Peyer's patch (tissue), 4 donors: ENCODE measurements around the gene DSCAML1. TPM values are rescaled to one million over a fixed set of nuclear protein-coding genes. Genes with fewer than 3 reads are reported as not detected.

Experiments
- DNase-seq, 3 donors: peaks; one replicate each; pipeline ENCODE4 v3.0.0-alpha.2; 2017 to 2019
- H3K27ac ChIP-seq, 4 donors: fragments of 200-600 bp; sonication (generic); one replicate each; pipeline ENCODE4 v1.5.1; 2016 to 2019
- H3K27me3 ChIP-seq, 2 donors: fragments of 200-600 bp; sonication (generic); one replicate each; pipeline ENCODE4 v1.5.1; 2019
- H3K36me3 ChIP-seq, 3 donors: fragments of 200-600 bp; sonication (generic); one replicate each; pipeline ENCODE4 v1.5.1; 2016 to 2019
- H3K4me1 ChIP-seq, 4 donors: fragments of 200-600 bp; sonication (generic); one replicate each; pipeline ENCODE4 v1.5.1; 2016 to 2019
- H3K4me3 ChIP-seq, 4 donors: fragments of 200-600 bp; sonication (generic); 1 replicate in 3 of 4; 2 replicates in 1 of 4; pipeline ENCODE4 v1.5.1; 2016 to 2019; ENCODE audit warnings: mild to moderate bottlenecking in 1 of 4
- H3K9me3 ChIP-seq, 4 donors: fragments of 200-600 bp; sonication (generic); one replicate each; pipeline ENCODE4 v1.5.1; 2016 to 2019; ENCODE audit warnings: mild to moderate bottlenecking in 1 of 4
- CTCF ChIP-seq, 6 experiments: fragments of 450-650 bp in 4 of 6; fragments of 200-600 bp in 2 of 6; sonication (generic) in 1 of 6; IDR thresholded peaks; one replicate each; pipeline ENCODE4 v1.5.1; 2017 to 2019; ENCODE audit warnings: antibody characterized with exemption in 6 of 6, mild to moderate bottlenecking in 3 of 6, moderate library complexity in 1 of 6
- POLR2A ChIP-seq, 2 donors: fragments of 450-650 bp; IDR thresholded peaks; one replicate each; pipeline ENCODE4 v1.5.1; 2017; ENCODE audit warnings: antibody characterized with exemption in 2 of 2, mild to moderate bottlenecking in 2 of 2, moderate library complexity in 2 of 2
- total RNA-seq, 4 donors: library from RNA; depleted of rRNA; stranded (reverse); fragments of >200 nt; gene quantifications; one replicate each; pipeline ENCODE4 v1.1.0, GENCODE V29; 2016

The DSCAML1 gene
- total RNA-seq, 4 donors from 2014 or later = 0.18 to 5.8 (median 2.9) TPM

GRCh38 chr11:117671370-117671769, 125.6 kb downstream of the DSCAML1 start:
- Histone ChIP-seq H3K27ac (no peak overlapping the region), H3K4me1 (no peaks in the 10 kb centered on the region), H3K27me3 (no peaks in the 10 kb centered on the region), H3K9me3 (no peaks in the 10 kb centered on the region), H3K4me3 (no peak overlapping the region), H3K36me3 (no peaks in the 10 kb centered on the region)
- DNase-seq = no peak
- no peak for TF ChIP-seq POLR2A (IDR thresholded peaks at IDR 0.05)
- TF ChIP-seq CTCF (IDR thresholded peaks at IDR 0.05) = no peak

- Histone ChIP-seq H3K27ac (no peak overlapping the region), H3K4me1 (no peaks in the 10 kb centered on the region), H3K36me3 (no peaks in the 10 kb centered on the region), H3K27me3 (no peaks in the 10 kb centered on the region), H3K4me3 (no peak overlapping the region), H3K9me3 (no peaks in the 10 kb centered on the region)
- TF ChIP-seq POLR2A (IDR thresholded peaks at IDR 0.05) = no peak
- no peak for TF ChIP-seq CTCF (IDR thresholded peaks at IDR 0.05)
- no peak for DNase-seq
Measured at GRCh38 chr11:117670924-117671323, 126.1 kb downstream of the DSCAML1 start.

- Histone ChIP-seq H3K27me3 (no peaks in the 10 kb centered on the region), H3K27ac (no peak overlapping the region), H3K4me1 (no peaks in the 10 kb centered on the region), H3K9me3 (no peaks in the 10 kb centered on the region), H3K4me3 (no peak overlapping the region), H3K36me3 (no peaks in the 10 kb centered on the region)
- TF ChIP-seq POLR2A (IDR thresholded peaks at IDR 0.05) (no peak), CTCF (IDR thresholded peaks at IDR 0.05) (no peak)
- DNase-seq = no peak
Measured at GRCh38 chr11:117670443-117670842, 126.6 kb downstream of the DSCAML1 start.

GRCh38 chr11:117669616-117670015, 127.4 kb downstream of the DSCAML1 start:
- no peaks in the 10 kb centered on the region for H3K9me3 ChIP-seq
- no peaks in the 10 kb centered on the region for H3K36me3 ChIP-seq
- peaks cover 0 to 6% (median 2%) of the 10 kb centered on the region in 4 donors for H3K4me1 ChIP-seq
- H3K27ac ChIP-seq = no peak overlapping the region
- TF ChIP-seq POLR2A (IDR thresholded peaks at IDR 0.05) (no peak), CTCF (IDR thresholded peaks at IDR 0.05) (no peak)
- no peak for DNase-seq
- no peaks in the 10 kb centered on the region for H3K27me3 ChIP-seq
- H3K4me3 ChIP-seq = no peak overlapping the region

GRCh38 chr11:117669062-117669461, 128.0 kb downstream of the DSCAML1 start:
- H3K4me3 ChIP-seq = no peak overlapping the region
- H3K4me1 ChIP-seq = peaks cover 0 to 12% (median 3%) of the 10 kb centered on the region in 4 donors
- no peaks in the 10 kb centered on the region for H3K27me3 ChIP-seq
- DNase-seq = no peak
- no peaks in the 10 kb centered on the region for H3K9me3 ChIP-seq
- no peaks in the 10 kb centered on the region for H3K36me3 ChIP-seq
- H3K27ac ChIP-seq = no peak overlapping the region
- TF ChIP-seq CTCF (IDR thresholded peaks at IDR 0.05) (no peak), POLR2A (IDR thresholded peaks at IDR 0.05) (no peak)

GRCh38 chr11:117668321-117668751, 128.7 kb downstream of the DSCAML1 start:
- H3K36me3 ChIP-seq = no peaks in the 10 kb centered on the region
- DNase-seq = no peak

More at GRCh38 chr11:117668321-117668751, 128.7 kb downstream of the DSCAML1 start:
- Histone ChIP-seq H3K27me3 (no peaks in the 10 kb centered on the region), H3K4me1 (peaks cover 0 to 19% (median 3%) of the 10 kb centered on the region in 4 donors), H3K9me3 (no peaks in the 10 kb centered on the region), H3K4me3 (no peak overlapping the region), H3K27ac (no peak overlapping the region)
- no peak for TF ChIP-seq POLR2A (IDR thresholded peaks at IDR 0.05)
